ENCODE measurements around the gene OR52B2.
"Not testable (repeated sequence)": the region's sequence is repeated elsewhere in the genome, so short reads cannot be mapped to it uniquely, and the experiment has no call there.

The OR52B2 gene

GRCh38 chr11:6151117-6151516 lies 19.0 kb downstream of the OR52B2 start:
- no peak for DNase-seq

GRCh38 chr11:6143737-6144136 lies 26.4 kb downstream of the OR52B2 start:
- not testable (repeated sequence) for DNase-seq

- DNase-seq = no peak
Measured at GRCh38 chr11:6142936-6143335, 27.2 kb downstream of the OR52B2 start.

- DNase-seq = not testable (repeated sequence)
Measured at GRCh38 chr11:6135936-6136335, 34.2 kb downstream of the OR52B2 start.

GRCh38 chr11:6132431-6132830 lies 37.7 kb downstream of the OR52B2 start:
- no peak for DNase-seq

- DNase-seq = no peak
Measured at GRCh38 chr11:6129635-6130034, 40.5 kb downstream of the OR52B2 start.

- DNase-seq = no peak
Measured at GRCh38 chr11:6129011-6129410, 41.1 kb downstream of the OR52B2 start.

- DNase-seq = no peak
Measured at GRCh38 chr11:6127881-6128280, 42.2 kb downstream of the OR52B2 start.

- no peak for DNase-seq
Measured at GRCh38 chr11:6124245-6124644, 45.9 kb downstream of the OR52B2 start.

Data from NCI-H2081 (cell line).